Measurements from ENCODE around the gene TRAPPC11.
A peak's percentile ranks its signal among the peaks of the same experiment; 100 is the strongest.

The TRAPPC11 gene

GRCh38 chr4:183747380-183747779, 88.3 kb downstream of the TRAPPC11 start:
- in situ Hi-C loops (cut with MboI; ENCODE audit: low pct_unique_long_range_greater_than_20kb, low sequenced_read_pairs, unreplicated experiment) = no loop called here
- DNase-seq (ENCODE audit: low spot score) = no peak
- no peak for TF ChIP-seq CTCF (IDR thresholded peaks at IDR 0.05; ENCODE audit: extremely low read depth, insufficient read depth, missing control alignments)

- in situ Hi-C loops (cut with MboI; ENCODE audit: low pct_unique_long_range_greater_than_20kb, low sequenced_read_pairs, unreplicated experiment) = no loop called here
- TF ChIP-seq CTCF (IDR thresholded peaks at IDR 0.05; ENCODE audit: extremely low read depth, insufficient read depth, missing control alignments) = no peak
- DNase-seq (ENCODE audit: low spot score) = no peak
Measured at GRCh38 chr4:183747931-183748670, 89.0 kb downstream of the TRAPPC11 start.

- no peak for TF ChIP-seq CTCF (IDR thresholded peaks at IDR 0.05; ENCODE audit: extremely low read depth, insufficient read depth, missing control alignments)
- in situ Hi-C loops (cut with MboI; ENCODE audit: low pct_unique_long_range_greater_than_20kb, low sequenced_read_pairs, unreplicated experiment) = no loop called here
- DNase-seq (ENCODE audit: low spot score) = no peak
Measured at GRCh38 chr4:183751106-183751505, 92.0 kb downstream of the TRAPPC11 start.

GRCh38 chr4:183755596-183755995, 96.5 kb downstream of the TRAPPC11 start:
- no peak for DNase-seq (ENCODE audit: low spot score)
- in situ Hi-C loops (cut with MboI; ENCODE audit: low pct_unique_long_range_greater_than_20kb, low sequenced_read_pairs, unreplicated experiment) = no loop called here
- TF ChIP-seq CTCF (IDR thresholded peaks at IDR 0.05; ENCODE audit: extremely low read depth, insufficient read depth, missing control alignments) = no peak

- in situ Hi-C loops (cut with MboI; ENCODE audit: low pct_unique_long_range_greater_than_20kb, low sequenced_read_pairs, unreplicated experiment) = no loop called here
- no peak for DNase-seq (ENCODE audit: low spot score)
- TF ChIP-seq CTCF (IDR thresholded peaks at IDR 0.05; ENCODE audit: extremely low read depth, insufficient read depth, missing control alignments) = no peak
Measured at GRCh38 chr4:183757060-183757459, 98.0 kb downstream of the TRAPPC11 start.

DNA sequence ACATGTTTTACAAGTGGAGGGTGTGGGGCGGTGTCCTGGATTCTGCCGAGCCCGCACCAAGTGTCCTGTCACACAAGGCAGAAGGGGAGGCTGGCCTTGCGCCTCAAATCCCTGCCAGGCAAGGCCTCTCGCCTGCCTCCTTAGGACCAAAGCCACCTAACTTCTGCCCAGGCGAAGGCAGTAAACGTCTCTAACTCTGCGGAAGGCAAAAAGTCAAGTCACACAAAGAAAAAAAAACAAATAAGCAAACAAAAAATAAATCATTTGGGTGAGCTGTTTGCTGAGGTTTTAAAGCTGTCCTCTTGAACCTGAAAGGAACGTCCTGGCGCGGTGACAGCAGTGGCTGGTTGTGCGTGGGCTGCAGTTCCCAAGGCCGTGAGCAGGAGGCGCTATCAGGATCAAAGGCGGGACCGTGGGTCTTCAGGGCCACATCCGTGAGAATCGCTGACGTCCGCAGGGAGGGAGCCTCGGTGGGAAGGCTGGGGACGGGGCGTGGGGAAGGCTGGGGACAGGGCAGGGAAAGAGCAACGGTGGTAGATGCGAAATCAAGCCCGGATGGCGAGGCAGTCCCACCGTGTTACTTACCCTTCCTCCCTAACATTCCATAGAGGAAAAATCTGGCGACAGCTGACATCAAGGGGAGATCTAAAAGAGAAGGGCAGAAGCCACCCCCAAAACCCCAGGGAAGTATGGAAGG, 99.1 kb downstream of the TRAPPC11 start:
- no peak for DNase-seq (ENCODE audit: low spot score)
- TF ChIP-seq CTCF (IDR thresholded peaks at IDR 0.05; ENCODE audit: extremely low read depth, insufficient read depth, missing control alignments) = peak; percentile 19
- in situ Hi-C loops (cut with MboI; ENCODE audit: low pct_unique_long_range_greater_than_20kb, low sequenced_read_pairs, unreplicated experiment) = no loop called here
